Astrocyte of the cerebellum (primary cell): ENCODE data around the gene CDK5R2.

Source experiments
- DNase-seq: peaks from one replicate; pipeline ENCODE4 v3.0.0-alpha.2; 2011; ENCODE audit warnings: low read depth
- H3K4me3 ChIP-seq: 2 replicates; pipeline ENCODE4 v1.5.1; 2011; ENCODE audit warnings: mild to moderate bottlenecking, low read depth, low read length, moderate library complexity
- CTCF ChIP-seq: IDR thresholded peaks from 2 replicates; pipeline ENCODE4 v1.5.1; 2012; ENCODE audit warnings: low read length, low read depth, moderate library complexity, mild to moderate bottlenecking; ENCODE audit errors: missing control alignments
- in situ Hi-C: cut with HindIII; loops from 2 replicates; pipeline ENCODE4 v1.10.0; 2017; ENCODE audit warnings: low sequenced_read_pairs

The CDK5R2 gene

GRCh38 chr2:218975060-218975777 lies 15.8 kb downstream of the CDK5R2 start:
- H3K4me3 ChIP-seq: no peak overlapping the region
- no peak for TF ChIP-seq CTCF
- in situ Hi-C loops: no loop called here
- DNase-seq: no peak

GRCh38 chr2:218979846-218980734 lies 20.6 kb downstream of the CDK5R2 start:
- TF ChIP-seq CTCF: peak; percentile 82
- H3K4me3 ChIP-seq: no peak overlapping the region
- peak; percentile 24 for DNase-seq
- in situ Hi-C loops: no loop called here

- H3K4me3 ChIP-seq: no peak overlapping the region
- in situ Hi-C loops: no loop called here
- TF ChIP-seq CTCF: no peak
- no peak for DNase-seq
Measured at GRCh38 chr2:218980735-218981389, 21.4 kb downstream of the CDK5R2 start.

GRCh38 chr2:218981390-218981880 lies 22.0 kb downstream of the CDK5R2 start:
- in situ Hi-C loops: no loop called here
- TF ChIP-seq CTCF: no peak
- DNase-seq: no peak
- H3K4me3 ChIP-seq: no peak overlapping the region

GRCh38 chr2:218981881-218982585 lies 22.6 kb downstream of the CDK5R2 start:
- DNase-seq: no peak
- in situ Hi-C loops: no loop called here
- no peak overlapping the region for H3K4me3 ChIP-seq

More at GRCh38 chr2:218981881-218982585, 22.6 kb downstream of the CDK5R2 start:
- TF ChIP-seq CTCF: no peak
